HG02642 (cell line): ENCODE data around the gene OR52I2.
A peak's percentile ranks its signal among the peaks of the same experiment; 100 is the strongest.

Source experiments
- ATAC-seq: cut with Tn5 transposase; IDR thresholded peaks from one replicate; pipeline ENCODE4 v1.9.1; 2021; ENCODE audit warnings: mild to moderate bottlenecking; ENCODE audit not compliant: unreplicated experiment, poor library complexity

OR52I2 gene

DNA sequence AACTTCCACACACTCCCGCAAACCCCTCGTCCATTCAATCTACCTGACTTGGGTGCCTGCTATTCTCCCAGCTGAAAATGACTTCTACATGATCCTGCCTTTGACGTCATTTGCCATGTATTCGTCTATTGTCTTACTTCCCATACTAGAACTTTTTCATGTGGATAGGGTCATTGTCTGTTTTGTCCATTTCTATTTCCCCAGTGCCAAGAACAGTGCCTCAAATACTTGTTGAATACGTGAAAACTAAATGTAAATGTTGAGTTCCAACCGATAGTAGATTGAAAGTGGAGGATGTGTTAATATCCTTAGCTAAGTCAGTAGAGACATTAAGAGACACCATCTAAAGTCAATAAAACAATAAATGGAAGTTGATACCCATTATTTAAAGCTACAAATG is 25.6 kb downstream of the OR52I2 start:
- ATAC-seq = no peak

DNA sequence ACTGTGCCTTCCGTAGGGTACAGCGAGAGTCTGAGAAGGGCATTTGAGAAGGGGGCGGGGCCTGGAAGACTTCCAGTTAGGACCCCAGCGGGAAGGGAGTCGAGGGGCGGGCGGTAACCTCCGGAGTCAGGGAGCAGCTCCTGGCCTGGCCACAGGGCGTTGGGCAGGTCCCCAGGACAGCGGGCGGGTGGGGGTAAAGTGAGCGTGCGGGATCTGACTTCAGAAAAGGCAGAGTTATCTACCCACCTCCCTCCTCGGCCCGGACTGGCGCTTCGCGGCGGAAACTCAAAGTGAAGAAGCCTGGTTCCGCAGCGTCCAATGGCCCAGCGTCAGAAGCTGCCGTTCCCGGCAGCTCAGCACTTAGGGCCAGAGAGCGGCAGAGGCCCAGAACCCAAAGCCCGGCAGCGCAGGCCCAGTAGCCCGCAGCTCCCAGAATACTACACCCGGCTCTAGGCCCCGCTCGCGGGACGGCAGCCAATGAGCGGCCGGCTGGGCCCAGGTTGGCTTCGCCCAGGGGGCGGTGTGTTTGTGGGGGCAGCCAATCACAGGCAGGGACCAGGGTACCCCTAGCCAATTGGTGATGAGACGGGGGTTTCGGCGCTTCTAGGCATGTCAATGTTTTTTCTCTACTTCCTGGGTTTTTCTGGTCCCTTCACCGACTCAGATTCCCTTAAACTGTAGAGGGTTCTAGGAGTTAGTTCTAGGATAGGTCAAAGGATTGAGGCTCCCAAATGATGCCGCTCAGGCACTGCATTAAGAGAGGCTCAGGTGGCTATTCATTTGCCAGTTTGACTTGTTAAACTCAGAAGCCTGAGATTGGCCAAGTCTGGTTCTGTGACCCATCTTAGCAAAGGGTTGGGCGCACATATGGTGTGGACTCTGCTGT is 26.5 kb downstream of the OR52I2 start, which contains the start of gene TRIM68:
Gene TRIM68, minus strand, starts transcription at position 451 of the 886 bp plus-strand sequence. CDS start 2,727 bp downstream, outside the sequence.
- peak; percentile 100 for ATAC-seq

GRCh38 chr11:4610258-4610935 is 28.9 kb downstream of the OR52I2 start:
- ATAC-seq = no peak

DNA sequence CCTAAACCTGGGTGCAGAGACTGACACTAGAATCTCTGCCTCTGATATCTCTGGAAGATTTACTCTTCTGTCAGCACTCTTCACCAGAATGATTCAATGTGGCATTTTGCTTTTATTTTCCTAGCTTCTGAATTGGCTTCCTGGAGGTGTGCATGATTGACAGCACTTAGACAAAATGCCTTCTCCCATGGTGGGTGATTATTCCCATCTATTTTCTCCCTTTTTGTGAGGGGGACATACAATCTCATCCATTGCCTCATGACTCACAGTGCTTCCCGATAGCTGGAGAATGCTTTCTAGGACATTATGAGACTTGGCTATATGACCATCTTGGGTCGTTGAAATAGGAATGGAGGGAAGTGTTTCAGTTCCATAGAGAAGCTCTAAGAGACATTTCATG is 30.4 kb downstream of the OR52I2 start:
- ATAC-seq = no peak

- no peak for ATAC-seq
Observed at GRCh38 chr11:4615856-4616444, 34.4 kb downstream of the OR52I2 start.

- ATAC-seq = no peak
Observed at GRCh38 chr11:4619514-4619913, 38.0 kb downstream of the OR52I2 start.

- no peak for ATAC-seq
Observed at GRCh38 chr11:4626207-4627099, 44.9 kb downstream of the OR52I2 start.

- no peak for ATAC-seq
Observed at GRCh38 chr11:4636136-4636535, 54.6 kb downstream of the OR52I2 start.

- peak; percentile 97 for ATAC-seq
Observed at GRCh38 chr11:4636962-4637661, 55.6 kb downstream of the OR52I2 start, which contains the start of gene OR51D1. OR51D1 (plus strand) TSS chr11:4637477; CDS start chr11:4639791, 2,314 bp downstream.

DNA sequence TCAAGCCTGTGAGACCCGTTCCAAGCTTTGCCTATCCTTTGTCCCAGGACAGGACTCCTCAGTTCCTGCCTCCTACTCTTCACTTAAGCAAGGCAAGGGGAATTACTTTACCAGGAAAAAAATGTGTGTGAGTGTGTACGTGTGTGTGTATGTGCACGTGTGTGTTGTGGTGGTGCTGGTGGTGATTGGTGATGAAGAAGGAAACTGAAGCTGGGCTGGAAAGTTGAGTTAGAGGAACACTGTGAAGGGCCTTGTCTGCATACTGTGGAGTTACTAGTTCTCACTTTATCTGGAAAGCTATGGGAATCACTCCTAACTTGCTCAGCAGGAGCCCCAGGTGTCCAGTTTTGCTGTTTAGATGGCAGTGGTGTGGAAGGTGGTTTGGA is 56.1 kb downstream of the OR52I2 start:
- no peak for ATAC-seq

GRCh38 chr11:4639931-4640330 is 58.4 kb downstream of the OR52I2 start:
- no peak for ATAC-seq

DNA sequence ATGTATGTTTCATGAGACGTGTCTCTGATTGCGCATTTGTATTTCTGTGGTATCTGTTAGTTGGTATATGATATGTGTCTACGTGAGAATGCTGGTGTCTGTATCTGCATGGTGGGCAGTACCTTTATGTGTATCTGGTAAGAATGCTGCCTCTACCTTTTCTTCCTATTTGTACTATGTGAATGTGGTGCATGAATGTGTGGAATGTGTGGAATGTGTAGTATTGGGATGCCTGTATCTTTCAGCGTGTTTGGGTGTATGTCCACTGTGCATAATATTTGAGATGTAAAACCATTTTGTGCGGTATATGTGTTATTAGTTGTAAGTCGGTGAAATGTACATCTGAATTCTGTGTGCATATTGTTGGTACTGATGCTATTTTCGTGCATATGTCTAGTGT is 60.0 kb downstream of the OR52I2 start:
- no peak for ATAC-seq

GRCh38 chr11:4642043-4642442 is 60.5 kb downstream of the OR52I2 start:
- no peak for ATAC-seq
